Gastrocnemius medialis (tissue), 4 donors: ENCODE measurements around the gene NRCAM.

ENCODE experiments used
- POLR2A ChIP-seq, 2 donors: fragments of 450-650 bp; IDR thresholded peaks; one replicate each; pipeline ENCODE4 v1.6.1; 2017; ENCODE audit warnings: antibody characterized with exemption in 2 of 2, mild to moderate bottlenecking in 2 of 2, moderate library complexity in 2 of 2
- TF ChIP-seq, protein P1 (sequence below), 5 experiments: fragments of 450-650 bp in 3 of 5; fragments of 200-600 bp in 2 of 5; sonication (generic) in 2 of 5; IDR thresholded peaks in 4 of 5; conservative IDR thresholded peaks in 1 of 5; 1 replicate in 4 of 5; 2 replicates in 1 of 5; pipeline ENCODE4 v1.5.1; 2016 to 2019; ENCODE audit warnings: antibody characterized with exemption in 5 of 5, mild to moderate bottlenecking in 3 of 5, moderate library complexity in 3 of 5

DNA sequence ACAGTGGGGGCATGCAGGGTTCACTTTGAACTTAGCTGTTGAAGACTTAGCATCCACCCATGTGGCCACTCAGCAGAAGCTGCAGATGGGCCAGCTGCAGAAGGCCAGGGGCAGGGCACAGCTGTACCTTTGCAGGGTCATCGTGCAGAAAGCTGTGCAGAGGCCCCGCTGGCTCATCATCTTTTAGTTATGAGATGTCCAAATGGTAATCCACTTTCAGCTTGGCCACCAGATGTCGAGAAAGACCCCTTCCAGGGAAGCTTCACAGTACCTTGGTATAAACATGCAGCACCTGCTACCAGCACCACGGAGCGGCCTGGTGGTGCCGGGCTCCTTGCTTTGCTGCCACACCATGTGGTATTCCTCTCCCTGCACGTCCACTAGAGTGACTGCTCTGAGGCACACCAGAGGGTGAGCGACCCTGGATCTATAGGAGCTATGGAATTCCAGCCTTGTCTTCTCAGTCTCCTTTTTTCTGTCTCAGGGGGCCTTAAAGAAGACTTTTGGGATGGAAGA is 251.9 kb downstream of the NRCAM start:
- TF ChIP-seq, protein P1, sequence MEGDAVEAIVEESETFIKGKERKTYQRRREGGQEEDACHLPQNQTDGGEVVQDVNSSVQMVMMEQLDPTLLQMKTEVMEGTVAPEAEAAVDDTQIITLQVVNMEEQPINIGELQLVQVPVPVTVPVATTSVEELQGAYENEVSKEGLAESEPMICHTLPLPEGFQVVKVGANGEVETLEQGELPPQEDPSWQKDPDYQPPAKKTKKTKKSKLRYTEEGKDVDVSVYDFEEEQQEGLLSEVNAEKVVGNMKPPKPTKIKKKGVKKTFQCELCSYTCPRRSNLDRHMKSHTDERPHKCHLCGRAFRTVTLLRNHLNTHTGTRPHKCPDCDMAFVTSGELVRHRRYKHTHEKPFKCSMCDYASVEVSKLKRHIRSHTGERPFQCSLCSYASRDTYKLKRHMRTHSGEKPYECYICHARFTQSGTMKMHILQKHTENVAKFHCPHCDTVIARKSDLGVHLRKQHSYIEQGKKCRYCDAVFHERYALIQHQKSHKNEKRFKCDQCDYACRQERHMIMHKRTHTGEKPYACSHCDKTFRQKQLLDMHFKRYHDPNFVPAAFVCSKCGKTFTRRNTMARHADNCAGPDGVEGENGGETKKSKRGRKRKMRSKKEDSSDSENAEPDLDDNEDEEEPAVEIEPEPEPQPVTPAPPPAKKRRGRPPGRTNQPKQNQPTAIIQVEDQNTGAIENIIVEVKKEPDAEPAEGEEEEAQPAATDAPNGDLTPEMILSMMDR (IDR thresholded peaks at IDR 0.05 in 4 of 5, conservative IDR thresholded peaks at IDR 0.05 in 1 of 5), result no peak
- no peak for TF ChIP-seq POLR2A (IDR thresholded peaks at IDR 0.05)
